Measurements from ENCODE around the gene SCYL2. TPM values are rescaled to one million over a fixed set of nuclear protein-coding genes. Genes with fewer than 3 reads are reported as not detected.
"Not testable (repeated sequence)": the region's sequence is repeated elsewhere in the genome, so short reads cannot be mapped to it uniquely, and the experiment has no call there.

SCYL2 gene
- total RNA-seq, 1 donor from 2014 or later: 59.4 TPM

GRCh38 chr12:100258127-100258526 lies 8.8 kb upstream of the SCYL2 start:
- DNase-seq (ENCODE audit: extremely low read depth, low read depth, low spot score): no peak

- DNase-seq (ENCODE audit: extremely low read depth, low read depth, low spot score): no peak
These were observed 3.8 kb upstream of the SCYL2 start for GRCh38 chr12:100263131-100263530.

GRCh38 chr12:100265107-100265506 lies 1.9 kb upstream of the SCYL2 start:
- DNase-seq (ENCODE audit: extremely low read depth, low read depth, low spot score): not testable (repeated sequence)

- no peak for DNase-seq (ENCODE audit: extremely low read depth, low read depth, low spot score)
These were observed 1.0 kb upstream of the SCYL2 start for GRCh38 chr12:100265732-100266584.

GRCh38 chr12:100266585-100266834 lies 467 bp upstream of the SCYL2 start:
- no peak for DNase-seq (ENCODE audit: extremely low read depth, low read depth, low spot score)

GRCh38 chr12:100267603-100268281 lies 765 bp downstream of the SCYL2 start:
- DNase-seq (ENCODE audit: extremely low read depth, low read depth, low spot score): no peak

GRCh38 chr12:100268835-100269564 lies 2.0 kb downstream of the SCYL2 start:
- no peak for DNase-seq (ENCODE audit: extremely low read depth, low read depth, low spot score)

- no peak for DNase-seq (ENCODE audit: extremely low read depth, low read depth, low spot score)
These were observed 6.8 kb downstream of the SCYL2 start for GRCh38 chr12:100273782-100274181.

GRCh38 chr12:100274291-100274690 lies 7.3 kb downstream of the SCYL2 start:
- DNase-seq (ENCODE audit: extremely low read depth, low read depth, low spot score): no peak

- DNase-seq (ENCODE audit: extremely low read depth, low read depth, low spot score): no peak
These were observed 12.2 kb downstream of the SCYL2 start for GRCh38 chr12:100279159-100279558.

- DNase-seq (ENCODE audit: extremely low read depth, low read depth, low spot score): no peak
These were observed 12.7 kb downstream of the SCYL2 start for GRCh38 chr12:100279607-100280244.

GRCh38 chr12:100284556-100284955 lies 17.6 kb downstream of the SCYL2 start:
- not testable (repeated sequence) for DNase-seq (ENCODE audit: extremely low read depth, low read depth, low spot score)

GRCh38 chr12:100289038-100289437 lies 22.1 kb downstream of the SCYL2 start:
- no peak for DNase-seq (ENCODE audit: extremely low read depth, low read depth, low spot score)

- no peak for DNase-seq (ENCODE audit: extremely low read depth, low read depth, low spot score)
These were observed 23.0 kb downstream of the SCYL2 start for GRCh38 chr12:100290016-100290415.

GRCh38 chr12:100293017-100293416 lies 26.0 kb downstream of the SCYL2 start:
- no peak for DNase-seq (ENCODE audit: extremely low read depth, low read depth, low spot score)

- not testable (repeated sequence) for DNase-seq (ENCODE audit: extremely low read depth, low read depth, low spot score)
These were observed 27.4 kb downstream of the SCYL2 start for GRCh38 chr12:100294366-100294765.

GRCh38 chr12:100295764-100296555 lies 29.0 kb downstream of the SCYL2 start:
- DNase-seq (ENCODE audit: extremely low read depth, low read depth, low spot score): no peak

- no peak for DNase-seq (ENCODE audit: extremely low read depth, low read depth, low spot score)
These were observed 35.1 kb downstream of the SCYL2 start for GRCh38 chr12:100302081-100302480.

- no peak for DNase-seq (ENCODE audit: extremely low read depth, low read depth, low spot score)
These were observed 36.9 kb downstream of the SCYL2 start for GRCh38 chr12:100303831-100304230.

GRCh38 chr12:100304334-100304733 lies 37.4 kb downstream of the SCYL2 start:
- DNase-seq (ENCODE audit: extremely low read depth, low read depth, low spot score): not testable (repeated sequence)

Data from glomerular endothelial cell (primary cell).